Glutamatergic neuron (in vitro differentiated cells): ENCODE results near the gene NR0B1. TPM values are rescaled to one million over a fixed set of nuclear protein-coding genes. Genes with fewer than 3 reads are reported as not detected.

Experiments used
- DNase-seq: peaks from one replicate; pipeline ENCODE4 v3.0.0; 2022
- H3K27ac Mint-ChIP-seq: one replicate; pipeline ENCODE4 v1.8.0; 2020; ENCODE audit warnings: mild to moderate bottlenecking, mixed read lengths, inconsistent platforms; ENCODE audit not compliant: unreplicated experiment
- H3K27me3 Mint-ChIP-seq: one replicate; pipeline ENCODE4 v1.8.0; 2020; ENCODE audit warnings: mild to moderate bottlenecking, moderate library complexity, mixed read lengths, inconsistent platforms; ENCODE audit not compliant: unreplicated experiment
- H3K36me3 Mint-ChIP-seq: one replicate; pipeline ENCODE4 v1.8.0; 2020; ENCODE audit warnings: mild to moderate bottlenecking, mixed read lengths, inconsistent platforms; ENCODE audit not compliant: unreplicated experiment
- H3K4me1 Mint-ChIP-seq: one replicate; pipeline ENCODE4 v1.8.0; 2020; ENCODE audit warnings: mild to moderate bottlenecking, low read depth, mixed read lengths, inconsistent platforms; ENCODE audit not compliant: unreplicated experiment
- H3K4me3 Mint-ChIP-seq: one replicate; pipeline ENCODE4 v1.8.0; 2020; ENCODE audit warnings: mild to moderate bottlenecking, mixed read lengths, inconsistent platforms; ENCODE audit not compliant: unreplicated experiment
- H3K9me3 Mint-ChIP-seq: one replicate; pipeline ENCODE4 v1.8.0; 2020; ENCODE audit warnings: mild to moderate bottlenecking, moderate library complexity, mixed read lengths, inconsistent platforms; ENCODE audit not compliant: unreplicated experiment
- CTCF ChIP-seq: fragments of 200-600 bp; sonication (generic); IDR thresholded peaks from one replicate; pipeline ENCODE4 v1.5.0; 2021; ENCODE audit not compliant: partially characterized antibody, unreplicated experiment
- total RNA-seq: library from RNA; stranded (reverse); fragmentation: NEBNext Ultra II Directional; extraction: Animal tissue kit (Norgen Biotek cat#: 25700); gene quantifications from one replicate; pipeline ENCODE4 v1.2.1, GENCODE V29; 2021; ENCODE audit not compliant: unreplicated experiment

Gene NR0B1
- total RNA-seq, 1 donor from 2014 or later: not detected

GRCh38 chrX:30301208-30301607, 8.0 kb downstream of the NR0B1 start:
- TF ChIP-seq CTCF: no peak
- Mint-ChIP-seq H3K4me3 (no peak overlapping the region), H3K36me3 (no peaks in the 10 kb centered on the region), H3K9me3 (no peaks in the 10 kb centered on the region), H3K27me3 (no peaks in the 10 kb centered on the region), H3K27ac (no peak overlapping the region), H3K4me1 (peaks cover 8% of the 10 kb centered on the region)
- DNase-seq: no peak

GRCh38 chrX:30296408-30297254, 12.6 kb downstream of the NR0B1 start:
- H3K4me1 Mint-ChIP-seq: peaks cover 4% of the 10 kb centered on the region
- no peak overlapping the region for H3K4me3 Mint-ChIP-seq
- H3K27ac Mint-ChIP-seq: no peak overlapping the region
- peaks cover 3% of the 10 kb centered on the region for H3K36me3 Mint-ChIP-seq
- no peak for DNase-seq
- no peaks in the 10 kb centered on the region for H3K9me3 Mint-ChIP-seq
- no peaks in the 10 kb centered on the region for H3K27me3 Mint-ChIP-seq
- TF ChIP-seq CTCF: no peak

- no peak overlapping the region for H3K27ac Mint-ChIP-seq
- H3K9me3 Mint-ChIP-seq: no peaks in the 10 kb centered on the region
- TF ChIP-seq CTCF: no peak
- no peaks in the 10 kb centered on the region for H3K4me1 Mint-ChIP-seq
- no peak for DNase-seq
- no peaks in the 10 kb centered on the region for H3K27me3 Mint-ChIP-seq
- H3K4me3 Mint-ChIP-seq: no peak overlapping the region
- no peaks in the 10 kb centered on the region for H3K36me3 Mint-ChIP-seq
These were observed 25.6 kb downstream of the NR0B1 start for GRCh38 chrX:30283456-30284200.

- Mint-ChIP-seq H3K27me3 (no peaks in the 10 kb centered on the region), H3K4me1 (no peaks in the 10 kb centered on the region), H3K4me3 (no peak overlapping the region), H3K27ac (no peak overlapping the region), H3K9me3 (no peaks in the 10 kb centered on the region), H3K36me3 (no peaks in the 10 kb centered on the region)
- no peak for TF ChIP-seq CTCF
- DNase-seq: no peak
These were observed 26.7 kb downstream of the NR0B1 start for GRCh38 chrX:30282527-30282926.

- H3K27ac Mint-ChIP-seq: no peak overlapping the region
- no peak overlapping the region for H3K4me3 Mint-ChIP-seq
- H3K36me3 Mint-ChIP-seq: no peaks in the 10 kb centered on the region
- no peaks in the 10 kb centered on the region for H3K4me1 Mint-ChIP-seq
- TF ChIP-seq CTCF: no peak
- no peak for DNase-seq
- H3K9me3 Mint-ChIP-seq: no peaks in the 10 kb centered on the region
- H3K27me3 Mint-ChIP-seq: no peaks in the 10 kb centered on the region
These were observed 28.8 kb downstream of the NR0B1 start for GRCh38 chrX:30280428-30280827.
